HG02763 (cell line): ENCODE results near the gene FREM2.

ENCODE experiments used
- ATAC-seq: cut with Tn5 transposase; IDR thresholded peaks from one replicate; pipeline ENCODE4 v1.9.1; 2021; ENCODE audit warnings: mild to moderate bottlenecking, moderate library complexity; ENCODE audit not compliant: unreplicated experiment

The FREM2 gene

DNA sequence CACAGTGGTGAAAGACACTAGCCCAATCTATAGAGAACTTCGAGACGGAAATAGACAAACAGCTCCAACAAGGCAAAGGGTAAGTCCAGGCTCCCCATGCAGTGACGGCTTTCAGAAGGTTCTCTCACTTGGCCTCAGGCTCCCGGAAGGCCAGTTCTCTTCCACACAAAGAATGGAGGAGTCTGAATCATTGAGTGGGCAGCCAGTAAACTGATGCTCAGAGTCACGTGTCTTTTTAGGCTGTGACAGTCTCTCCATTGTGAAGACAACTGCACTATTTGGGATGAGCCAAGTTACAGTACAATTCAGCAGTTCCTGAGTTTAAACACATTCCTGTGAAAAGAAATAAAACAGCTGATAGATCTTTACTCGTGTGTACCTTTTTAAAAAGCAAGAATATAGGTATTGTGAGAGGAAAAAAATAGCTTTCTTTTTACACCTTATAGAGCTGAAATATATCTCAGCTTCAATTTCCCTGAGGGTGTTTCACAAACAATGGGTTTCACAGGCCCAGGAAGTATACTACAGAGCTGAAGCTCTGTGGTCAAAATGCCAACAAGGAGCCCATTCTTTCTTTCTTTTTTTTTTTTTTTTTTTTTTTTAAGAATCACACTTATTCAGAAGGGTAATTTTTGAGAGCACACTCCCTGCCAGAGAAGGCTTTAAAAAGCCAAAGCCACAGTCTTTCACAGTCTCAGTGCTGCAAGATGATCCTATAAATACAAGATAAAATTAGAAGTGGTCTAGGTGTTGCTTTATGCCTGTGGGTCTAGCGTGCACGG is 135.1 kb downstream of the FREM2 start:
- no peak for ATAC-seq

GRCh38 chr13:38824342-38824741 is 137.5 kb downstream of the FREM2 start:
- ATAC-seq, result no peak

- no peak for ATAC-seq
These were observed 139.4 kb downstream of the FREM2 start for GRCh38 chr13:38826182-38826813.

DNA sequence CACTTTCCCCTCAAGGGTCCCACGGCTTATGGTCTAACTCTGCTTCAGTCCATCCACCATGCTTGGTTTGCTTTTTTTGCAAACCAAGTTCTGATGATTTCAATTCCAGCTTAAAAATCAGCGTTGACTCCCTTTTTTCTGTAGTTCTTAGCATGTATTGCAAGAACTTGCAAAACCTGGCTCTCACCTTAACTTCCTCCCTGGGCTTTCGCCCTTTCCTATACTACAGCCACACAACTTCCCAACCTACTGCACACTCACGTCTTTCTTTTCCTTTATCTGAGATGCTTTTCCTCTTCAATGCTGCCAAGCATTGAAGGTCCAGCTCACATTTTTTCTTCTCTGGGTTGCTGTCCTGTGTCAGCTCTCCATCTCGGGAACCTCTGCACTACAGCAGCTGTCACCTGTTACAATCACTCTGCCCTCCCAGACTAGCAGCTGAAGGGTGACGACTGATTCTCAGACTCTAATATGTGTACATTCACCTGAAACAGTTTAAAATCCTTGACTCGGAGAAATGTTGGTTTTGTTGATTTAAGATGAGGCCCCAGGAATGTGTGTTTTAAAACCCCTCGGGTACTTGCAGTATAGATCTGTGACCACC is 143.7 kb downstream of the FREM2 start:
- ATAC-seq, result no peak

GRCh38 chr13:38844581-38844980 is 157.7 kb downstream of the FREM2 start:
- ATAC-seq, result no peak

GRCh38 chr13:38848360-38848759 is 161.5 kb downstream of the FREM2 start:
- no peak for ATAC-seq

DNA sequence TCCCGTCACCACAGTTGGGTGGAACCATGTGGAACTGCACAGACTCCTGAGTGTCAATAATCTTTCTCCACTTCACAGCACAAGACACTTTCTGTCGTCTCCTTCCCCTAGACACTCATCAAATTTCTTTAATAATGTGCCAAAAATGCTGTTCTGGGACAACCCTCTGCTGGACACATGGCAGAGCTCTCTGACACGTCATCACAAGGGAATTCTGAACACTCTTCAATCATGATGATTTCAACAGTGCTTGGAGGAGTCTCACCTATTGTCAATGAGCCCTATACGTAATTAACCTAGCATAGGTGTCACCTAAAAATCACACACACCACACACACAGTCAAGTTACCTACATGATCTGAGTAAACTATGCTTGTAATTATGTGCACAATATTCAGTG is 162.4 kb downstream of the FREM2 start:
- ATAC-seq, result no peak

DNA sequence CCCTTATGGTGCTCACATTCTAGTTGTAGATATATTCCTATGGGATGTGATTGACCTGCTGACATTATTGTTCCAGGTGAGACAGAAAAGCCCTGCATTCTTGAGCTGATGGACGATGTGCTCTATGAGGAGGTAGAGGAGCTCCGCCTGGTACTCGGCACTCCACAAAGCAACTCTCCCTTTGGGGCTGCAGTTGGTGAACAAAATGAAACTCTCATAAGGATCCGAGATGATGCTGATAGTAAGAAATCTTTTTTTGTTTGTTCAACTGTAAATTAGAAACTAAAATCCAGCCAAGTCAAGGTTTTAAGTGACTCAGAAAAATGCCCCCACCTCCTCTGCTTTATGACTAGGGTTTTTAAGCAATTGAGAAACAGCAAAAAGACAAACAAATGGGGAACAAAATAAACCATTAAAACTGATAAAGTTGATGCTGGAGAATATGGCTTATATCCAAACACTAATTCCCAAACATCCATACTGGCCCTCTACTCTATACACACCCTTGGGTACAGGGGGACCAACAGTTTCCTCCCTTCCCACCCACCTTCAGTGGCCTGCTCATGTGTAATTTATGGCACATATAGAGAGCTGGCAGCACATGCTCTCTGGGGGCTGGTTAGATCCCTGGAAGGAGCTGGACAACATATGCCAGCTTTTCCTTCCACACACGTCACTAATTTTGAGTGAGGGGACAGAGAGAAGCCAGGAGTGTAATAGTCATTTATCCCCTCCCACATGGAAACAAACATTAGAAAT is 164.2 kb downstream of the FREM2 start:
- peak; percentile 63 for ATAC-seq

DNA sequence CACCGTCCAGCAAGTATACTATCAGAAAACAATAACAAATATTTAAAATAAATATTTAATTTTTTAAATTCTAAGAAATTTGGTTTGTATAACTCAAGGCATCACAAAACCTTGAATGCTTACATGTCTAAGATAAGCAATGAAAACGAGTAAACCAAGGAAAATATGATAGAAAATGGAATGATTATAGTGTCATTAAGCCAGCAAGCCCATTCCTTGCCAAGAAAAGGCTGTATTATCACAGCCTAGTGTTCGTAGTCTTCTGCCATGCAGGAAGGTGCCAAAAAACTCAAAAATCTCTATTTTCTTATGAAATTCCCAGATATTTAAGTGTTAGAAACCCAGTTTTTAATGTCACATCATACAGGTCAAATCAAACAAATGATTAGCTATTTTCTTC is 167.3 kb downstream of the FREM2 start:
- no peak for ATAC-seq

GRCh38 chr13:38856065-38856464 is 169.2 kb downstream of the FREM2 start:
- no peak for ATAC-seq

GRCh38 chr13:38862443-38862842 is 175.6 kb downstream of the FREM2 start:
- no peak for ATAC-seq

DNA sequence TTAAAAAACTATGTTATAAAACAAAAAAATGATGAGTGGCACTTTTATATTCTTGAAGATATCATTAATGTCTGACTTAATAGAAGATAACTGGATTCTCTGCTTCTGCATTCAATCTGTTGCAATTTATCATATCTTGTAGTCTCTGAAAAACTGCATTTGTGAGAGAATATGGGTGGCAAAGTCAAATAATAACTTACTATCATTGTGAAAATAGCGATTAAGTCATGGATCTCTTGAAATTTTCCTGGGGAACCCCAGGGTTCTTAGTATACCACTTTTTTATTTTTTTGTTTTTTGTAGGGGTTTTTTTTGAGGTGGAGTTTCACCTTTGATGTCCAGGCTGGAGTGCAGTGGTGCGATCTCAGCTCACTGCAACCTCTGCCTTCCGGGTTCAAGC is 176.7 kb downstream of the FREM2 start:
- no peak for ATAC-seq

DNA sequence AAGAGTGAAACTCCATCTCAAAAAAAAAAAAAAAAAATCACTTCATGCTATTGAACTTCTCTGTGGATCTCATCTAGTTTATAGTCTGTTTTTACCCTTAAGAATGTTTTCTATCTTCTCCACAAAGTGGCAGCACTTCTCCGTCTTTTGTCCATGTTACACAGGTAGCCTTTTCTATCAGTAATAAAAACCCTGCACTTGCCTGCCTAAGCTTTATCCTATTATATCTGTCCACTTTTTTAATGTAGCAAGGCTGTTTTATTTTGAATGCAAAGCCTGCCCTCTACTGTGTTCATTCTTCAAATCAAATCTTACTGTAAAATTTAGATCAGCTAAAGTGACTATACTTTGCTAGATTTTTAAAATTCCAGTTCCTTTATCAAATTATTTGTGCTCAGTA is 179.8 kb downstream of the FREM2 start:
- ATAC-seq, result no peak

GRCh38 chr13:38868399-38868798 is 181.5 kb downstream of the FREM2 start:
- no peak for ATAC-seq

- ATAC-seq, result no peak
These were observed 182.0 kb downstream of the FREM2 start for GRCh38 chr13:38868870-38869269.

DNA sequence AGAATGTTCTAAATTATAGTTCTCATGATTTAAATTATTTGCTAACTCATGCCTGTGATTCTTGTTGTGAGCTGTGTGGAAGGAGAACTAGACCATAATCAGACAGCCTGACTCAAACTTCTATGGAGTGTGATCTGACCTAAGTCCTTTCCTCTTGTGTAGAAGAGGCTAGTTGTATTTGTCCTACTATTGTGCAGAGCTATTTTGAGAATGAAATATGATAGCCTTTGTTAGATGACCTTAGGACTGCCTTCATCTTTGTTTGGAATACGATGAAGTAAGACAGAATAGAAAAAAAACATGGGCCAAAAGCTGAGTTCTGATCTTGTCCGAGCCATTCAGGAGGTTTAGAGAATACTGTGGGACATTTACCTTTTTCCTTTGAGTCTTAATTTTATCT is 184.4 kb downstream of the FREM2 start:
- no peak for ATAC-seq

GRCh38 chr13:38872693-38873092 is 185.8 kb downstream of the FREM2 start:
- no peak for ATAC-seq

DNA sequence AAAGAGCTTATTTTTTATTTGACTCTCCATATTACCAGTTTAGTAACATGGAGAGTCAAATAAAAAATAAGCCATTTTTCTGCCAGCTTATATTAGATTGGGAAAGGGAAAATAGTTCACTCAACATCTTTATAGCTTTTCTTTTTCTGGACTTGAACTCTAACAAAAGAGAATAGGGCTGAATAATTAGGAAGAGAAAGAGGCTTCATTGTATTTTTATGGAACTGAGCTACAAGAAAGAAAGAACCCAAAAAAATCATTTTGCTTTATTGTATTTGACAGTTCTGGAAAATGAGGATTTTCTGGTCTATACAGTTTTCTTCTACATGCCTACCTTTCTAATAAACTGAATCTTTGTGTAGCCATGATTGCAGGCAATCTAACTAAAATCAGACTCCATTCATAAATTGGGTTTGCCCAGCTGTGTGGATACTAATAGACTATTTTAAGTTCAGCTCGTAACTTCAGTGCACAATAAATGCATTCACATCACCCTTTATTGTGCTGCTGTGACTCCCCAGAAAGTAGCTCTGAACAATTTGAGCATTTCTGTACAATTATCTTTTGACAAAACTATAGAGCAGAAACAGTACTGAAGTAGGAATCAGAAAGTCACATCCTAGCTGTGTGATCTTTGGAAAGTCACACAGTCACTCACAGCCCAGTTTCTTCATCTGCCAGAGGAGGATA is 188.5 kb downstream of the FREM2 start:
- ATAC-seq, result no peak

GRCh38 chr13:38879278-38879677 is 192.4 kb downstream of the FREM2 start:
- ATAC-seq, result no peak

DNA sequence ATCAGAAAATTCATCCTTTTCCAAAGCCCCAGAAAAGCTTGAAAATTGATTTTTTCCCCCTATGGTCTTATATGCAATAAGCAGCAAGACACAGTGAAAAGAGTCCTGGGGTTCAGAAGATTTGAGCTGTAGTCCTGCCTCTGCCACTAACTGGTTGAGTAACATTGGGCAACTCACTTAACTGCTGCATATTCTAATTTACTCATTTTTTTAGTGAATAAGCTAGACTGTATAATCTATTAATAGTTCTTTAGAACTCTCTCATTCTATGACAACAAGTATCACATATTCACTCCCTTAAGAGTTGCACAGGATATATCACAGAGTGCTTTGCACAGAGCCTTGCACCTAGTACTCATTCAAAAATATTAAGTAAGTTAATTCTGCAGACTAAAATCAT is 192.9 kb downstream of the FREM2 start:
- no peak for ATAC-seq

GRCh38 chr13:38880397-38880796 is 193.5 kb downstream of the FREM2 start:
- no peak for ATAC-seq
